Ramos (cell line): ENCODE results near the gene EEF1G.
"Not testable (repeated sequence)": the region's sequence is repeated elsewhere in the genome, so short reads cannot be mapped to it uniquely, and the experiment has no call there.

Experiments used
- in situ Hi-C: fragments of 300-500 bp; cut with MboI; formaldehyde crosslinking; loops from one replicate; pipeline ENCODE4 v1.14.3; 2022; ENCODE audit warnings: low sequenced_read_pairs; ENCODE audit not compliant: unreplicated experiment

The EEF1G gene

GRCh38 chr11:62585356-62585755, 11.7 kb upstream of the EEF1G start:
- in situ Hi-C loops = not testable (repeated sequence)

GRCh38 chr11:62581735-62582134, 8.0 kb upstream of the EEF1G start:
- in situ Hi-C loops = not testable (repeated sequence)

- in situ Hi-C loops = no loop called here
Measured at GRCh38 chr11:62580959-62581715, 7.4 kb upstream of the EEF1G start.

GRCh38 chr11:62579252-62579651, 5.6 kb upstream of the EEF1G start:
- in situ Hi-C loops = no loop called here

- in situ Hi-C loops = no loop called here
Measured at GRCh38 chr11:62578541-62578940, 4.8 kb upstream of the EEF1G start.

- in situ Hi-C loops = no loop called here
Measured at GRCh38 chr11:62577046-62577714, 3.5 kb upstream of the EEF1G start.

- in situ Hi-C loops = no loop called here
Measured at GRCh38 chr11:62575837-62576236, 2.1 kb upstream of the EEF1G start.

GRCh38 chr11:62575156-62575555, 1.5 kb upstream of the EEF1G start:
- in situ Hi-C loops = no loop called here

- in situ Hi-C loops = no loop called here
Measured at GRCh38 chr11:62574363-62575071, 826 bp upstream of the EEF1G start.

- in situ Hi-C loops = no loop called here
Measured at GRCh38 chr11:62573006-62573591, 592 bp downstream of the EEF1G start.

GRCh38 chr11:62572431-62572830, 1.3 kb downstream of the EEF1G start:
- in situ Hi-C loops = no loop called here

GRCh38 chr11:62571493-62571892, 2.2 kb downstream of the EEF1G start:
- in situ Hi-C loops = not testable (repeated sequence)

GRCh38 chr11:62570903-62571302, 2.8 kb downstream of the EEF1G start:
- in situ Hi-C loops = not testable (repeated sequence)

- in situ Hi-C loops = no loop called here
Measured at GRCh38 chr11:62569611-62570010, 4.1 kb downstream of the EEF1G start.

GRCh38 chr11:62567018-62567633, 6.6 kb downstream of the EEF1G start:
- in situ Hi-C loops = no loop called here

- in situ Hi-C loops = no loop called here
Measured at GRCh38 chr11:62566247-62566646, 7.4 kb downstream of the EEF1G start.

- in situ Hi-C loops = no loop called here
Measured at GRCh38 chr11:62565100-62565802, 8.4 kb downstream of the EEF1G start.

GRCh38 chr11:62561677-62562230, 11.9 kb downstream of the EEF1G start:
- in situ Hi-C loops = not testable (repeated sequence)

- in situ Hi-C loops = no loop called here
Measured at GRCh38 chr11:62560566-62561103, 13.1 kb downstream of the EEF1G start.
